ENCODE results near the gene ZNF654.
"Not testable (repeated sequence)": the region's sequence is repeated elsewhere in the genome, so short reads cannot be mapped to it uniquely, and the experiment has no call there.

The ZNF654 gene

GRCh38 chr3:88075072-88075471 lies 16.0 kb downstream of the ZNF654 start:
- DNase-seq, result no peak

GRCh38 chr3:88075497-88075896 lies 16.4 kb downstream of the ZNF654 start:
- no peak for DNase-seq

GRCh38 chr3:88076712-88077111 lies 17.7 kb downstream of the ZNF654 start:
- no peak for DNase-seq

- DNase-seq, result no peak
These were observed 19.9 kb downstream of the ZNF654 start for GRCh38 chr3:88078932-88079331.

GRCh38 chr3:88082854-88083253 lies 23.8 kb downstream of the ZNF654 start:
- DNase-seq, result no peak

- DNase-seq, result no peak
These were observed 25.0 kb downstream of the ZNF654 start for GRCh38 chr3:88084097-88084501.

- no peak for DNase-seq
These were observed 31.6 kb downstream of the ZNF654 start for GRCh38 chr3:88090681-88091080.

GRCh38 chr3:88092270-88092669 lies 33.2 kb downstream of the ZNF654 start:
- DNase-seq, result no peak

- no peak for DNase-seq
These were observed 34.2 kb downstream of the ZNF654 start for GRCh38 chr3:88093266-88093665.

GRCh38 chr3:88101142-88101541 lies 42.1 kb downstream of the ZNF654 start:
- no peak for DNase-seq

GRCh38 chr3:88105325-88105724 lies 46.3 kb downstream of the ZNF654 start:
- DNase-seq, result no peak

- no peak for DNase-seq
These were observed 53.2 kb downstream of the ZNF654 start for GRCh38 chr3:88112289-88112688.

- DNase-seq, result peak; percentile 76
These were observed 54.5 kb downstream of the ZNF654 start for GRCh38 chr3:88113311-88114162.

- no peak for DNase-seq
These were observed 56.0 kb downstream of the ZNF654 start for GRCh38 chr3:88114878-88115549.

GRCh38 chr3:88117683-88118082 lies 58.6 kb downstream of the ZNF654 start:
- no peak for DNase-seq

GRCh38 chr3:88118603-88119002 lies 59.5 kb downstream of the ZNF654 start:
- DNase-seq, result not testable (repeated sequence)

- DNase-seq, result no peak
These were observed 64.5 kb downstream of the ZNF654 start for GRCh38 chr3:88123526-88123925.

- DNase-seq, result no peak
These were observed 72.6 kb downstream of the ZNF654 start for GRCh38 chr3:88131695-88132094.

GRCh38 chr3:88132894-88133293 lies 73.8 kb downstream of the ZNF654 start:
- no peak for DNase-seq

- DNase-seq, result no peak
These were observed 74.7 kb downstream of the ZNF654 start for GRCh38 chr3:88133711-88134263.

- no peak for DNase-seq
These were observed 78.8 kb downstream of the ZNF654 start for GRCh38 chr3:88137836-88138235.

- no peak for DNase-seq
These were observed 82.5 kb downstream of the ZNF654 start for GRCh38 chr3:88141458-88142083.

- no peak for DNase-seq
These were observed 83.1 kb downstream of the ZNF654 start for GRCh38 chr3:88142094-88142624.

Measured in CD4-positive, alpha-beta T cell treated with Interleukin-4 for 4 hours (primary cell).